B cell (primary cell): Measurements from ENCODE around the gene ATP13A5.

Experiments
- CTCF ChIP-seq: fragments of 200-600 bp; IDR thresholded peaks from one replicate; pipeline ENCODE4 v1.8.0; 2022; ENCODE audit warnings: antibody characterized with exemption, mild to moderate bottlenecking
- EZH2 ChIP-seq: IDR thresholded peaks from 2 replicates; pipeline ENCODE4 v1.6.1; 2012; ENCODE audit warnings: borderline replicate concordance, low read depth, mild to moderate bottlenecking, moderate library complexity, low read length; ENCODE audit not compliant: insufficient read depth, poor library complexity, severe bottlenecking

- no peak for TF ChIP-seq CTCF
- no peak for TF ChIP-seq EZH2
These were observed 5.8 kb downstream of the ATP13A5 start for GRCh38 chr3:193372783-193373182.
